GM21717 (cell line): ENCODE measurements around the gene SIRPD.
"Not testable (repeated sequence)": the region's sequence is repeated elsewhere in the genome, so short reads cannot be mapped to it uniquely, and the experiment has no call there.

Experiments used
- ATAC-seq: cut with Tn5 transposase; IDR thresholded peaks from one replicate; pipeline ENCODE4 v1.9.1; 2021; ENCODE audit warnings: mild to moderate bottlenecking, moderate library complexity; ENCODE audit not compliant: unreplicated experiment

Gene SIRPD

DNA sequence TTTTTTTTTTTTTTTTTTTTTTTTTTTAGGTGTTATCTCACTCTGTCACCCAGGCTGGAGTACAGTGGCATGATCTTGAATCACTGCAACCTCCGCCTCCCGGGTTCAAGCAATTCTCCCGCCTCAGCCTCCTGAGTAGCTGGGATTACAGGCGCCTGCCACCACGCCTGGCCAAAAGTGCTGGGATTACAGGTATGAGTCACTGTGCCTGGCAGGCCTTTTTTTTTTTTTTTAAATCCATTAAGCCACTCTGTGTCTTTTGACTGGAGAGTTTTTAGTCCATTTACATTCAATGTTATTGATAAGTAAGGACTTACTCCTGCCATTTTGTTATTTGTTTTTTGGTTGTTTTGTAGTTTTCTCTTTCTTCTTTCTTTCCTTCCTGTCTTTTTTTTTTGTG lies 60.1 kb downstream of the SIRPD start:
- ATAC-seq = not testable (repeated sequence)

DNA sequence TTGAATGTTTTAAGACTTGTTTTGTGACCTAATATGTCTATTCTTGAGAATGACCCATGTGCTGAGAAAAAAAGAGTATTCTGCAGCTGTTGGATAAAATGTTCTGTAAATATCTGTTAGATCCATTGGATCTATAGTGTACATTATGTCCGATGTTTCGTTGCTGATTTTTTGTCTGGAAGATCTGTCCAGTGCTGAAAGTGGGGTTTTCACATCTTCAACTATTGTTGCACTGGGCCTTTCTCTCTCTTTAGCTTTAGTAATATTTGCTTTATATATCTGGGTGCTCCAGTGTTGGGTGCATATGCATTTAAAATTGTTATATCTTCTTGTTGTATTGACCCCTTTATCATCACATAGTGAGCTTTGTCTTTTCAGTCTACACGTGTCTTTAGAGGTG lies 60.6 kb downstream of the SIRPD start:
- no peak for ATAC-seq

DNA sequence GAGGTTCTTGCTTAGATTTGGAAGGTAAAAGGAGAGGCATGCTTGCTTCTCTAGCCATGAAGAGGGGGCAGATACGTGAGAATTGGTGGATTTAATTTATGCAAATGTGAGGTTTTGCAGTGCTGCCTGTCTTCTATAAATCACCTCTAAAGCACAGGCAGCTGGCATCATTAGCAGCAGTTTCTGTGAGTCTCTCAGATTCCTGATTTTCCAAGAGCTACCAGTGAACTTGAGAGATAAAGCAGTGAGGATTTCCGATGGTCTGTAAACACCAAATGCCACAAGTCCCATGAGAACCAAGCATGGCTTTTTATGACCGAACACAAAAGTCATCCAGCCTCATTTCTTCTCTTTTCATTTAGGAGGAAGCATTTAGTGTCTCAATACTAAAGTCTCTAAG lies 63.1 kb downstream of the SIRPD start:
- no peak for ATAC-seq

DNA sequence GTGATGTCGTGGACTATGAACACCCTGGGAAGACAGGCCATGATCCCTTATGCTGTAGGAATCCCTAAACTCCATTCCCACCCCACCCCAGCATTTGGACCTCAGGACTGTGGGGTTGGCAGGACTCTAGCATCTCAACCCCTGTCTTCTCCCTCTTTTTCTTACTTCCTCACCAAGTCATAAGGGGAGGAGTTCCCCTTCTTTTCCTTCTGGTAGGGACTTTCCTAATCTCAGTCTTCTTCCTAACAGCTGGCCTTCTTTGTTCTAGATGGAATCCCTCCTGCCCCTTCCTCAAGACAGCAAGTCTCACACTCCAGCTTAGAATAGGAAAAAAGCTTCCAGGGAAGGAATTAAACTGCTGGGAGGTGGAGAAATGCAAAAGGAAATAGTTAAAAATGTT lies 64.0 kb downstream of the SIRPD start:
- no peak for ATAC-seq

DNA sequence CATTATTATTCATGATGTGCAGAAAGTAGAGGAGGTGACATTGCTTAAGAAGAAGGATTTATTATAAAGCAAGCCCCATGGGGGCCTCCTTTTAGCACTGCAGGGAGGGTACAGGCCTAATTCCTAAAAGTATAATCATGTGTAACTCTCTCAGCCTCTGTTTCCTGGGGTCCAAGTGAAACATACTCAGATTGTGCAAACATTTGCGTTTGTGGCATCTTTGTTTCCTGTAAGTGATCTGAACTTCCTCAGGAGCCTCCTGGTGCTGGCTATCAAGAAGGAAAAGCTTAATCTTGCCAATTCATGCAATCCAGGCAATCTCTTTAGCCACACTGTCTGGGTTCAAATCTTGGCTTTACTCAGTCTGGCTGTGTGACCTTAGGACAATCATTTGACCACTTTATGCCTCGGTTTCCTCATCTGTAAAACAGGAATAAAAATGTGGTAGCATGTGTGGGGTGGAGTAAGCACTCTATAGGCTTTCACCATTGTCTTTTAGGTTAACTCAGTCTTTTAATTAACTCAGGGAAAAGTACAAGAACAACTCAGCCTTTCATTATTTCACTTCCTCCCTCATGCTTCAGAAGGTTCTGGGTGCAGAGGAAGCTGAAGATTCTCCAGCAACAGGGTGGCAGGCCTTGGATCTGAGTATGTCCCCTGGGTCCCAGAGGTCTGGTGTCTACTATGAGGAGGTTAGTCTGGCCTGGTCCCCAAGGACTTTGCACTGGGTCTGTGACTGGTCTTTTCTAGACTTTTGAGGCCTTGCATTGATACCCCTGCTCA lies 65.5 kb downstream of the SIRPD start:
- ATAC-seq = no peak

DNA sequence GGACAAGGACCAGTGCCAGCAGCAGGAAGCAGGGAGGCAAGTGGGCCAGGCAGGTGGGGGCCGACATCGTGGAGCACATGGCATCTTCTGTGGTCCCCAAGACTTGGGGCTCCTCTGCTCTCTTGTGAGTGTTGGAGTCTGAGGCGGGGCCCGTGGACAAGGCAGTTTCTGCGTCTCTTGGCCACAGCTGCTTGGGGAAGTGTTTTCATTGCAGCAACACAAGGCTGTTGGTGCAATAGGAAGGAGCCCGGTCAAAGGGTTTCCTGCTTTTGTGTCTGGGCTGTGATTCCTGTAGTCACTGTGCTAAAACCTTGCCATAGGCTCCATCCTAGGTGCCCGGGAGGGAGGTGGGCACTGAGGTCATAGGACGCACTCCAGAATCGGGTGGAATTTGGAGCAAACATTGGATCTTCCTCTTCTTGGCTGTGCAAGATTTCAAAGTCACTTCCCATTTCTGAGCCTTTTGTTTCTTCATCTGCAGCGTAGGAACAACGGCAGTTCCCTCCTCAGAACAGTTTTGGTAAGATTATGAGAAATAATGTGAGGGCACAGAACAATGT lies 66.1 kb downstream of the SIRPD start, which contains the start of gene SIRPB2:
TSS of gene SIRPB2 (minus strand) at position 140 of the 560 bp plus-strand sequence. CDS start at position 79, 61 bp downstream.
- ATAC-seq = no peak

DNA sequence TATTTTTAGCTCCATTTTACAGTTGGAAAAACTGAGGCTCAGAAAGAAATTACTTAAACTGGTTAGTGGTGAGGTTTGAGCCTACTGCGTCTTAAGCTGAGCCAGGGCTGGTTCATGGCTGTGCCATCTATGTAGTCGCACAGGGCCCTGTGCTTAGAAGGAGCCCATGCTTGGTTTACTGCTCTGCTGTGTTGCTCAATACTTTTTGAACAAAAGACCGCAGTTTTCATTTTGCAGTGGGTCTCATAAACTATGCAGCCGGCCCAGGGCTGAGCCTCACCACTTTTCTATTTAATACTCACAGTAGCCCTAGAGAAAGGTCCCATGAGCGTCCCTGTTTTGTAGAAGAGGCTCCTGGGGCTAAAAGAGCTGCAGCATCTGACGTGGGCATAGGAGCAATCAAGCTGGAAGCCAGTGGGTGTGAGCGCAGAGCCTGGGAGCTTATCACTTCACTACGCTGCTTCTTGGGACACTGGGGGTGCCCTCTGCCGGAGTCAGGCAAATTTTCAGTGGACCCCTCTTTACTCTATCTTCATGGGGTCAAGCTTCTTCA lies 66.8 kb downstream of the SIRPD start:
- no peak for ATAC-seq

DNA sequence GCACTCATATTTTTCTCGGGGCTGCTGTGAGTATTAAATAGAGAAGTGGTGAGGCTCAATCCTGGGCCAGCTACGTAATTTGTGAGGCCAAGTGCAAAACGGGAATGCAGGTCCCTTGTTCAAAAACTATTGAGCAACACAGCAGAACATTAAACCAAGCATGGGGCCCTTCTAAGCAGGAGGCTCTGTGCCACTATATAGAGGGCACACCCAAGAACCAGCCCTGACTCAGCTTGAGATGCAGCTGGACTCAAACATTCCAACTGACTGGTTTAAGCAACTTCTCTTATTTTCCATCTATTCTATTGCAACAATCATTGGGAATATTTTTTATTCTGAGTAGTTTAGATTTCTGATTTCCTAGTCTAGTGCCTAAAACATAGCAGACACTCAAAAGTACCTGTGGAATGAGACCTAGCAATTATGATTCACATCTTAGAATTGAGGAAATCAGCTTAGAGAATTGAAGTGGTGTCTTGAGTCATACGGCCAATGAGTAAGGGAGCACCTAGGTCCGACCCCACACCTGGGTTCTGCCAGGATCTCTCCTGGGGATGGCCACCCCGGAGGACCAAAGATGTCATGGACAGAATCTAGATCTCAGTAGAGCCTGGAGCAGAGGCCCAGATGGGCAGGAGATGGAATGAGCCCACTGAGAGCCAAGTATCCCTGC lies 67.6 kb downstream of the SIRPD start:
- ATAC-seq = no peak

DNA sequence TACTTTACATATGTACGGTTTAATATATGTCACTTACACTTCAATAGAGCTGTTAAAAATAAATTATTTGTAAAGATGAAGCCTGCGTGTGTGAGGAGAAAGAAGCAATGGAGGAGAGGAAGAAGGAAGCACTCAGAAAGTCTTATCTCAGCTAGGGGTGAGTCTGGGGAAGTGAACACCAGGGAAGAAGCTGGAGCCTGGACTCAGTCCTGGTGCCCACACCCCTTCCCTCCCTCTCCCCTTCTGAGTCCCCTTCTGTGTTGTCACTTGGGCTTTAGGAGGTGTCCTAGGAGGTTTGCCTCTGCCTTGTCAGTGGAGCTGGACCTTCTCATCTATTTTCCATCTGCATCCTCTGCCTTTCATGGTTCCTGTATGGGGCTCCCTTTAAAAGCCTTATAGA lies 68.2 kb downstream of the SIRPD start:
- no peak for ATAC-seq

DNA sequence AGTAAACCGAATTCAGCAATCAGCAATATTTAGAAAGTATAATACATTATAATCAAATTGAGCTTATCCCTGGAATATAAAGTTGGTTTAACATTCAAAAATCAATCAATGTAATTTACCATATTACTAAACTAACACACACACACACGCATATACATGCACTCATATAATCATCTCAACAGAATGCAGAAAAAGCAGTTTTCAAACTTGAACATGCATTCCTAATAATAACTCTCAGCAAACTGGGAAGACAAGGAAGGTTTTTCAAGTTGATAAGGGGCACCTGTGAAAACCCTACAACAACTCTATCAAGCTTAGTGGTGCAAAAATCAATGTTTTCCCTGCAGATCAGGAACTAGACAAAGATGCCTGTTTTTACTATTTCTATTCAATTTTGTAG lies 70.9 kb downstream of the SIRPD start:
- ATAC-seq = no peak

DNA sequence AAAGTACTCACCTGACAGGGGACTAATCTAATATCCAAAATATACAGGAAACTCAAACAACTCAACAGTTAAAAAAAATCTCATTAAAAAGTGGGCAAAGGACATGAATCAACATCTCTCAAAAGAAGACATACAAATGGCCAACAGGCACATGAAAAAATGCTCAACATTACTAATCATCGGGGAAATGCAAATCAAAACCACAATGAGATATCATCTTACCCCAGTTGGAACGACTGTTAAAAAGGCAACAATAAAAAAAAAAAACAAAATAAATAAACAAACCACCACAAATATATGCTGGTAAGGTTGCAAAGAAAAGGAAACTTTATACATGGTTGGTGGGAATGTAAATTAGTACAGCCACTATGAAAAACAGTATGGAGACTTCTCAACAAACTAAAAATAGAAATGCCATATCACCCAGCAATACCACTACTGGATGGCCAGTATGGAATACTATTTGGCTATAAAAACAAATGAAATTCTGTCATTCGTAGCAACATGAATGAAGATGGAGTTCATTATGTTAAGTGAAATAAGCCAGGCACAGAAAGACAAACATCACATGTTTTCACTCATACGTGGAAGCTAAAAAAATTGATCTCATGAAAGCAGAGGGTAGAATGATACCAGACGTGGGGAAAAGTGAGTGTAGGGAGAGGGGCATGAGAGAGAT lies 72.9 kb downstream of the SIRPD start:
- ATAC-seq = no peak
